ENCODE measurements around the gene TIMM22.
A peak's percentile ranks its signal among the peaks of the same experiment; 100 is the strongest.
"Not testable (repeated sequence)": the region's sequence is repeated elsewhere in the genome, so short reads cannot be mapped to it uniquely, and the experiment has no call there.

TIMM22 gene

DNA sequence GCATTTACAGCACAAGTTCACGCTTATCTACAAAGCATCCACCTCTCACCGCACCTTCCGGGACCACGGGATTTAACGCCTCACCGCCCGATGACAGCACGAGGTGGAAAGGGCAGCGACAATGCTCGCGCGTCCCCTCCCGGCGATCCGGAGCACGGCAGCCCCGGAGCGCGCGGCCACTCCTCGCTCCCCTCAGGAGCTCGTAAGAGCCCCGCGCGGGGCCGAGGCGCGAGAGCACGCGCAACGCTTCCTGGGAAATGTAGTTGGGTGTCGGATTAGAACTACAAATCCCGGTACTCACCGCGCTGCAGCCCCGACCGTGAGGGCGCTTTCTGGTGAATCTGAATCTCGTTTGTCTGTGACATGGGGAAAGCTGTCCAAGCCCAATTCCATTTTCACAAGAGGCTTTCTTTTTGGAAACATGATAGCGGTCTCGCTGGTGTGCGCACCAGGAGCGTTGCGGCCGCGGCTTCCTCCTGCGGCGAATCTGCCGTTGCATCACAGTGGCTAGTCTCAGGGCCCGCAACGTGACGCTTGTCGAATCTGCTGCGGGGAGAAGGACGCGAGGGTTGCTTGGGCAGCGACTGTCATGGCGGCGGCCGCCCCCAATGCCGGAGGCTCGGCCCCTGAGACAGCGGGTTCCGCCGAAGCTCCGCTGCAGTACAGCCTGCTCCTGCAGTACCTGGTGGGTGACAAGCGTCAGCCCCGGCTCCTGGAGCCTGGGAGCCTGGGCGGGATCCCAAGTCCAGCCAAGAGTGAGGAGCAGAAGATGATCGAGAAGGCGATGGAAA lies at the start of gene TIMM22:
TSS of gene TIMM22 (plus strand) at position 576 of the 791 bp plus-strand sequence. CDS start at position 590, 14 bp downstream.
- no peak for FAIRE-seq
- DNase-seq (ENCODE audit: low spot score), result peak; percentile 92

DNA sequence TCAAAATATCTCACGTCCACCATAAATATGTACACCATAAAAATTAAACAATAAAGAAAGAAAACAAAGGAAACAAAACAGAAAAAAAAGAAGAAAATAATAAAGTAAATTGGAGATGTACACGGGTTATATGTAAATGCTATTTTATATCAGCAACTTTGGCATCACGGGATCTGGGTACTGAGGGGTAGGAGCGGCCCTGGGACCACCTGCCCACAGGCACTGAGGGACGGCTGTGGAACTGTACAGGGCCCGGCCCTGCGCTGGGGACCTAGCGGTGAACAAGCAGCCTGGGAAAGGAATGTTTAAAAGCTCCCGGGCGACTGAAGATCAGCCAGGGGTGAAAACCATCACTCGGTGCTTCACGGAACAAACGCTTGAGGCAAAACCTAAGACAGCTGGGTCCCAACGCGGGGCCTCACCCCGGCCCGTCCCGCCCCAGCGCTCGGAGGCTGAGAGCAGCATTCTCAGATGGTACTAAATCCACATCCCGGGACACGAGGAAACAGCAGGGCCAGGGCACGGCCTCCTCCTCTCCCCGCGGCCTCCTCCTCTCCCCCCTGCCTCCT lies 48.6 kb upstream of the TIMM22 start:
- peak; percentile 39 for DNase-seq (ENCODE audit: low spot score)
- no peak for FAIRE-seq

DNA sequence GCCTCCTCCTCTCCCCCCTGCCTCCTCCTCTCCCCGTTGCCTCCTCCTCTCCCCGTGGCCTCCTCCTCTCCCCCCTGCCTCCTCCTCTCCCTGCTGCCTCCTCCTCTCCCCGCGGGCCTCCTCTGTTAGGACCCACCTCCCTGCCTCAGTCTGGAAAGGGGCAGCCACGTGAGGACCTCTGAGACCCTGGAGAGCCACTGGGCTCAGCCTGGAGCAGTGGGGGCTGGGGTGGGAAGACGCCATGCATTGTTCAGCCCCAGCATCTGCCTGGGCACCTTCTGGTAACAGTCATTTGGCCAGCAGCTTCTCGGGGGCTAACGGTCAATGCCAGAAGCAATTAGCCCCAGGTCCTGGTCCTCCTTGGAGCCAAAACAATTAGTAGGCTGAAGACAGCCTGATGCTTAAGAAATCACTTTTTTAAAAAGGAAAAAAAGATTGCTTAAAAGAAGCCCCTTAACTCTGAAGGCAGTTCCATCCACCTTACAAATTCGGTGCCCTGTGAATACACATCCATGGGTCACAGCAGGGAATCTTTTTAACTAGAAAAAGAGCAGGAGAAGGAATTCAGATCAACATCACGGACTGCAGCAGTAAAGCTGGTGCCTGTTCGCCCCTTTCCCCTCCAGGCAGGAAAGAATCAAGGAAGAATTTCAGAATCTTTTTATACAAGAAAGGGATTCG lies 47.2 kb upstream of the TIMM22 start:
- DNase-seq (ENCODE audit: low spot score) (no peak), FAIRE-seq (no peak)

DNA sequence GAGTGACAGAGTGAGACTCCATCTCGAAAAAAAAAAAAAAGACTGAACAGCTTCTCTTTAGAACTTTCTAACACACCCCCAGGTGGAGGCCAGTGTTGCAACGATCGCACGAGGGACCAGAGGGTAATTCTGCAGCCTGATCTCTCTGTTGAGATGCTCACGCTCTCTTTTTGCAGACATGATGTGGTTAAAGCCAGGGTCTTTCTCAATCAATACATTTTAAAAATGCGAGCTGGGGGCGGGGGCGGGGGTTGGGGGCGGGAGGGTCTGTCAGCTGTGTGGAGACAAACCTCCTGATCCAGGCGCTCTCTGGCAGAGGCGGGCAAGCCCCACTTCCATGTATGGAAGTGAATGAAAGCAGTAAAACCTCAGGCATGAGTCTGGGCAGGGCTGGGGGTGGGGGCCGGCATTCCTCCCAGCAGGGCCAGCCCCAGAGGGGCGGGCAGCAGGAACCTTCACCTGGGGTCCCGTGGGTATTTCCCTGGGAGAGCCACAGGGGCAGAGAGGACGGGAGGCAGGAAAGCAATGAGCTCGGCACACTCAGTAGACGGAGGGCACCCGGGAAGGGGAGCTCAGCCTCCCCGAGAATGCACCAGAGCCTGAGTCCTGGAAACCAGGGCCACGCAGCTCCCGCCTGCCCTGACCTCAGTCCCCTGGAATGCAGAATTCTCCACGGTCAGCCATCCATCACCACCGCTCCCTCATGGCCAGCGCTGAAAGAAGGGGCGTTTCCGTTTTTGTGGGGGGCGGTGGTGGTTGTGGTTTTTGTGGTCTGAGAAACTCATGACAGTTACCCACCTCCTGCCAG lies 45.4 kb upstream of the TIMM22 start:
- DNase-seq (ENCODE audit: low spot score), result peak; percentile 72
- FAIRE-seq, result no peak

DNA sequence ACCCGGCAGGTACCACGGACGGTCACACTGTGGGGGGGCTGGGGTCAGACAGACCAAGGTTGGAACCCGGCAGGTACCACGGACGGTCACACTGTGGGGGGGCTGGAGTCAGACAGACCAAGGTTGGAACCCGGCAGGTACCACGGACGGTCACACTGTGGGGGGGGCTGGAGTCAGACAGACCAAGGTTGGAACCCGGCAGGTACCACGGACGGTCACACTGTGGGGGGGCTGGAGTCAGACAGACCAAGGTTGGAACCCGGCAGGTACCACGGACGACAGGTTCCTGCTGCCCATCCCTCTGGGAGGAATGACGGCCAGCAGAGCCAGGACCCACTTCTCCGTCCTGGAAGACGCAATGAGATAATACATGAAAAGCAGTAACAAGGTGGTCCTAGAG lies 44.3 kb upstream of the TIMM22 start:
- not testable (repeated sequence) for DNase-seq (ENCODE audit: low spot score); FAIRE-seq

DNA sequence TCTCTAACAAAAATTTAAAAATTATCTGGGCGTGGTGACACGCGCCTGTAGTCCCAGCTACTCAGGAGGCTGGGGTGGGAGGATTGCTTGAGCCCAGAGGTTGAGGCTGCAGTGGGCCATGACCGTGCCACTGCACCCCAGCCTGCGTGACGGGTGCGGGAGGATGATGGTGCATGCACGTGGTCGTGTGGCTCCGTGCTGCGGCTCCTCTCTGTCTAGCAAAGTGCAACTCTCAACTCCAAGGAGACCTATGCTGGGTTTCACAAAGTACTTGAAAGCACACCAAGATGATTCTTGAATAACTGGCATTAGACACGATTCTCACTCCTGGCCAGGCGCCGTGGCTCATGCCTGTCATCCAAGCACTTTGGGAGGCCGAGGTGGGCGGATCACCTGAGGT lies 43.2 kb upstream of the TIMM22 start:
- FAIRE-seq (no peak), DNase-seq (ENCODE audit: low spot score) (no peak)

DNA sequence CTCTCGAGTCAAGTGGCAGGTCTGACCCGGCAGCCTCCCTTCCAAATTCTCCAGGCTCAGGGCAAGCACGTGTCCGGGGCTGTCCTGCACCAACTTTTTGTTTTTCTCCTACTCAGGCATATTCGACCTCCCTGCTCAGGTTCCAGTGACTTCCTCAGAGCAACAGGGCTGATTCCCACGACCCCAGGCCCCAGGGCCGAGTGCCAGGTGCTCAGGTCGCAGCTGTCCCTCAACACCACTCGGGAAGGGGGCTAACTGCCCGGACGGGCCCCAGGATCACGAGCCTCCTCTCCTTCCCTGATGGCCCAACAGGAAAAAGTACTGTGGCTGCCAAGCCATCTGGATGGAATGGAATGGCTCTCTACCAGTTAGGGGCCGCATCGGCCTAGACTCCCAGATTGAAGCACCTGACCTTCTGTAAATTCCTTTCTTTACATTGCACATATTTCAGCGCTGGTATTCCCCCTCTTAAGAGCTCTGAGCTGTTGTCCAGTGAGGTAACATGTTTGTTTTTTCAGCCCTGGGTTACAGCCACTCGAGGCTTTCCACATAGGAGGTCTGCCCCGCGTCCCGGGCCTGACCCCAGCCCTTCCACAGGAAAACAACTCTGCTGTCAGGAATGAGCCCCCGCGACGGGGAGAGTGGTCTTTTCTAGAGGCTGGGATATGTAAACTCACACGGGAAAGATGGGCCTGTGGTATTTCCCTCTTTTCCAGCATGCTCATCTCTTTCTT lies 42.3 kb upstream of the TIMM22 start:
- FAIRE-seq, result no peak
- no peak for DNase-seq (ENCODE audit: low spot score)

DNA sequence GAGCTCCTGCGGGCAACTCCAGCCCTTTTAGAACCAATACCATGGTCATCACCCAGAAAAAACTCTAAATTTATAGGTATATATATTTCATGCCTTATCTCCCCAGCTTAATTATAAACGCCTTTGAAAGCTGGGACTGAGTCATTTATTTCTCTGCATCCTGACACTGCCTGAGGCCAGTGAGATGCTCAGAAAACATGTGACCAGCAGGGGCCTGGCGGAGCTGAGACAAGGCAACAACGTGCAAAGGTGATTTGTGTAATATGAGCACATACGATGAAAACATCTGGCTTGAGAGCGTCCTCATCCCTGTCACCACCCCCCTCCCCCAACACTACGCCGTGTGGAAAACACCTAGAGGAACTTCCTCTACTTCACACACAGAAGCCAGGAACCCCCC lies 40.0 kb upstream of the TIMM22 start:
- no peak for DNase-seq (ENCODE audit: low spot score)
- FAIRE-seq, result no peak

DNA sequence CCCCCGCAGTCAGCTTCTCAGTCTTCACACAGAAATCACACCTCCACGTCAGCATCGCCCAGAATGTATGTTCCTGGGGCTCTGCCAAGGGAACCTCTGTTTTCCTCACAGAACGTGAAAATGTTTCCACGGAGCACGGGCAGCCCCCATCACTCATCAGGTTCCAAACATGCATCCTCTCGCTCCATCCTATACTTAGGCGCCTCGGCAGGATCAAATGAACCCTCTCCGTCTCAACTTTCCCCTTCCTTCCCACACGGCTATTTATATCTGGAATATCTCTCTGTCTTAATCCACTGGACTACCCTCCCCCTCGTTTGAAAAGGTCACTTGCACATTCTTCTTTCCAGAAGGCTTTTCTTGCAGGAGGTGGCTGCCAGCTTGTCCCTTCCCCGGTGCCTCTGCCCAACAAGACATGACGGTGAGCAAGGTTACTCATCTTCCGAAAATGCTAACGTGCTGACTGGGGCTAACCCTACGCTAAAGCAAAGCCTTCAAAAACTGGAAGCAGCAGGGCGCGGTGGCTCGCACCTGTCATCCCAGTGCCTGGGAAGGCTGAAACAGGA lies 39.0 kb upstream of the TIMM22 start:
- no peak for FAIRE-seq
- DNase-seq (ENCODE audit: low spot score), result peak; percentile 37

DNA sequence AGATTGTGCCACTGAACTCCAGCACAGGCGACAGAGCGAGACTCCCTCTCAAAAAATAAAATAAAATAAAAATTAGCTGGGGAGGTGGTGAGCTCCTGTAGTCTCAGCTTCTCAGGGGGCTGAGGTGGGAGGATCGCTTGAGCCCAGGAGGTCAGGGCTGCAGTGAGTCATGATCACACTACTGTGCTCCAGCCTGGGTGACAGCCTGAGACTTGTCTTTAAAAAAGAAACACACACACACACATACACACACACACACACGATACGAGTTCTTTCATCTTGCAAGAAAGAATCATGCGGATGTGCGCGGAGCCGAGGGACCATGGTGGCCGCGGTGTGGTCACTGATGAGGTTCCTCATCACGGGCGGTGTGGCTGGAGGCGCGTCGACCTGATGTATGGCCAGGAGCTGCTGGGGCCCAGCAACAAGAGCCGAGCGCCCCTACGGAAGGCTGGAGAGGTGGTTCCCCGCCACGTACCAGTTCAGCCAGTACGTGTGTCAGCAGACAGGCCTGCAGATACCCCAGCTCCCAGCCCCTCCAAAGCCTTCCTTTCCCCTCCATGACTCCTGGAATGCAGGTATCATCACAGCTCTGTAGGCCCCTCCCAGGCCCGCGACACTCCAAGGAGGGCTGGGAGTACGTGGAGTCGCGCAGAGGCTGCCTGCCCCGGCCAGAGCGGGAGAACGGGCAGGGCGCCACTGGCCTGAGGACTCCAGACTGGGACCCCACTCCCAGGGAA lies 38.0 kb upstream of the TIMM22 start:
- no peak for FAIRE-seq
- no peak for DNase-seq (ENCODE audit: low spot score)

DNA sequence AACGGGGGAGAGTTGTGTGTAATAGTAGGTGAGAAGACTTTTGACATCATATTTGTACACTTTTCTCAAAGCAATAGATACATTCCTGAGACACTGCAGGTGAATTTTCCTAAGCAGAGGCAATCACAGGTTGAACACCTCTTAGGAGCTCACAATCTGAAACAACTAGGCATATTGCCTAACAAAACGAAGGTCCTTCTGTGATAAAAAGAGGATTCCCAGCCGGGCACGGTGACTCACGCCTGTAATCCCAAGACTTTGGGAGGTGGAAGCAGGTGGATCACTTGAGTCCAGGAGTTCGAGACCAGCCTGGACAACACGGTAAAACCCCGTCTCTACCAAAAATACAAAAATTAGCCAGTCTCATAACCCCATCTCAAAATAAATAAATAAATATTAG lies 34.8 kb upstream of the TIMM22 start:
- DNase-seq (ENCODE audit: low spot score) (no peak), FAIRE-seq (no peak)

DNA sequence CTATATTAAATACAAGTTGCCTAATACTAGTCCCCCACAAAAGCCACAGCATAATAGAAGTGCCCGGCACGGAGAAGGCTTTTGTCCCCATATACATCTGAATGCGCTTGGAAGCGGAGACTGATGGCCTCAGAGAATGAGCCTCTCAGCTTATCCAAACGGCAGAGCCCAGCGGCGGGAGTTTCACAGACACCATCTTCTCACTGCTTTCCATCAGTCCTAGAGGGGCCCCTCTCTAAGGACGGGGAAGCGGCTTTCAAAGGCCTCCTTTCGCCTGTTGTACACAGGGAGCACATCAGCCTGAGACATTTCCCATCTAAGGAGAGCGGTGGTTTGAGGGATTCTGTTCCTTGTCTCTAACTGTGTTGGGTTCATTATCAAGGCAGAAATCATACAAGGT lies 34.3 kb upstream of the TIMM22 start:
- DNase-seq (ENCODE audit: low spot score) (no peak), FAIRE-seq (no peak)

DNA sequence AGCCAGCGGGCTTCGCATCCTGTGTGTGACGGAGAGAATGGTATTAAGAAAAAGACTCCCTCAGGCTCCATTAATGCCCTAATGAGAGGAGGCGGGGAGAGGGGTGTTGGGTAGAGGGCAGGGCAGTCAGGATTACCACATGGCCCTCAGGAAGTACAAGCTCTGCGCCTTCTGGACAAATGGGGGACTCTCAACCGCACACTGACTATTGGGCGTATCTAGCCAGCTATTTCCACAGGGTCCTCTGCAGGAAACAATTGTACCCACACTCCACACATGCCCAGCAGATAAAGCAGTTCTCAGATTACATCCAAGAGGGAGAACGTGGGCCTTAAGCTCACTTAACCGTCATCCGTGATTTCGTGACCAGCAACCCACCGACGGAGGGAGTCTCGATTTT lies 32.1 kb upstream of the TIMM22 start:
- FAIRE-seq (no peak), DNase-seq (ENCODE audit: low spot score) (no peak)

DNA sequence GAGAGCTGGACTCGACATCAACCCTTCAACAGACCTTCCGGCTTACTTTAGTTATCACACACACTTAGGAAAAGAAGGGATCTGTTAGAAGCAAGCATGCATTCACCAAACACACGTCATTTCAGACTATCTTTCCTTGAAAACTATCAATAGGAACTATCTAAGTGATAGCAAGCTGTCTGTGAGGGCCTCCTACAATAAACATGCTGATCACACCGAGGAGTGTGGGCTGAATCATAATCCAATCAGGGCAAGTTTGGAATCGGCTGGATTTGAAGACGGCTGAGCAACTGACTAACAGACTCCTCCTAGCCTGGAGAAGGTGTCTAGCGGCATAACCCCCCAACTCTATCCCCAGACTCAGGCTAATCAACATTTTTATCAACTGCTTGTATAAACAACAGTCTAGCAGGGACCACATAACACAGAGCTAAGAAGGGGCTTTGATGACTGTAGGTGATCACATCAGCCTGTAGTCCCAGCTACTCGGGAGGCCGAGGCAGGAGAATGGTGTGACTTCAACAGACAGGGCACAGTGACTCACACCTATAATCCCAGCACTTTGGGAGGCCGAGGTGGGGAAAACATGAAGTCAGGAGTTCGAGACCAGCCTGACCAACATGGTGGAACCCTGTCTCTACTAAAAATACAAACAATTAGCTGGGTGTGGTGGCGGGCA lies 31.5 kb upstream of the TIMM22 start:
- no peak for DNase-seq (ENCODE audit: low spot score)
- FAIRE-seq, result no peak

DNA sequence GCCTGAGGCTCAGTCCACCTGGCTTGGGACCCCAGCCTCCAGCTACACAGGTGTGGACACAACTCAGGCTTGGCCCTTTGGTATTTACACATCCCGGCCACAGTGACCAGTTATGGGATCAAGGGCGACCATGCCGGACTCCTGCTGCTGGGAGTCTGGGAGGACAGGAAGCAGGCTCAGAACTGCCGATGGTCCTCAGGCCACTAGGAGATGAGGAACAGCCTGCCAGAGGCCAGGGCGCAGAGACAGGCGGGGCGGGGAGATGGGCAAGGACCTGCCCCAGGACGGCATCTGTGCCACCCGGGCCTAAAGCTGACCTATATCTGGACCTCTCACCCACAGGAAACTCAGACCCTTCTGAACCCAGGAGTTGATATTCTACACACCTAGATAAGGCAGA lies 29.8 kb upstream of the TIMM22 start:
- FAIRE-seq (no peak), DNase-seq (ENCODE audit: low spot score) (no peak)

DNA sequence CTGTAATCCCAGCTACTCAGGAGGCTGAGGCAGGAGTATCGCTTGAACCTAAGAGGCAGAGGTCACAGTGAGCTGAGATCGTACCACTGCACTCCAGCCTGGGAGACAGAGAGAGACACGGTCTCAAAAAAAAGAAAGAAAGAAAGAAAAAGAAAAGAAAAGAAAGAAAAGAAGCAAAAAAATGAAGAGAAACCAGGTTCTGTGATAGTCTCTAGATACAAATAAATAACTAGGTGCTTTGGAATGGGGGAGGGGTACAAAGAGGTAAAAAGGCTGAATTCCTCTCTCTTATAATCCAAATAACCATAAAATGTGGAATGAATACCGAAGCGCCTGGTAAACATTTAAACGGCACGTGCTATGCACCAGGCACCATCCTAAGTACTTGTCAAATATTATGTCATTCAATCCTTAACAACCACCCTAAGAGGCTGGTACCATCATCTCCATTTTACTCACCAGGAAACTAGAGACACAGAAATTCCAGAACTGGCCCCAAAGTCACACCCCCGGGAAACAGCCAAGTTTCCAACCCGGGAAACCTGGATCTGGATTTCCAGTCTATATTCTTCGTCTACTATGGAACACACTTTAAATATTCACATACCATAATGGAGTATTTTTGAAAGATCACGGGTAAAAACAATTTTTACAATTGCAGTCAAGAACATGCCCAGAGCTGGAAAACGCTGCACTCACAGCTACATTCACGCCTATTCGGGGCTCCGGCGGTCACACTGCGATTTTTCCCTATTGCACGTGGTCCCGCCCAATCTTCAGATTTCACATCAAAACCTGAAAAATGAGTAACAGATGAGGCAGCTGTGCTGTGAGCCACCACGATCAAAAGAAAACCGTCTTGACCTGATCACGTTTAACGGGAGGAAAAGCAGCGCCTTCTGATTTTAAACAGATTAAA lies 27.9 kb upstream of the TIMM22 start:
- no peak for FAIRE-seq
- no peak for DNase-seq (ENCODE audit: low spot score)

DNA sequence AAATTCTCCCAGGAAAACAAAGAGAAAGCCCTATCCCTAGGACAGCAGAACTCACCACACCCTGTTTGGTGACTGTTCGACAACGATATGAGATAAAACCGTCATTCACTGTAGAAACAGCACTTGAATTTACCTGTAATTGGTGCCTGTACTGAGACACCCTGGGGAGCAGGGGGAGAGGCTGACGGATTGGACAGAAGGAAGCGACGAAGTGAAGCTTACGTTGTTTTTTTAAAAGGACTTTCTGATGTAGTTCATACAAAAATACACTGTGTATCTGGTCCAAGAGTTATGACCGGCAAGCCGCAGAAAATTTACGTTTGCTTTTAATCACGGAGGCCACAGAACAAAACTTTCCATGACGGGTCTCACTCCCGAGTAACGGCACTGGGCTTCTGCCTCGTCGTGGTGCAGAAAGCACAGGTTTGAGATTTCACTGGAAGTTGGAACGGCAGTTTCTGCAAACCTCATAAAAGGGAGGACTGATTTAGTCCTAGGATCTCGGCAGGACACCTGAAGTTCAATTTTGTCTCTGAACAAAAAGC lies 27.0 kb upstream of the TIMM22 start:
- FAIRE-seq, result no peak
- DNase-seq (ENCODE audit: low spot score), result no peak

DNA sequence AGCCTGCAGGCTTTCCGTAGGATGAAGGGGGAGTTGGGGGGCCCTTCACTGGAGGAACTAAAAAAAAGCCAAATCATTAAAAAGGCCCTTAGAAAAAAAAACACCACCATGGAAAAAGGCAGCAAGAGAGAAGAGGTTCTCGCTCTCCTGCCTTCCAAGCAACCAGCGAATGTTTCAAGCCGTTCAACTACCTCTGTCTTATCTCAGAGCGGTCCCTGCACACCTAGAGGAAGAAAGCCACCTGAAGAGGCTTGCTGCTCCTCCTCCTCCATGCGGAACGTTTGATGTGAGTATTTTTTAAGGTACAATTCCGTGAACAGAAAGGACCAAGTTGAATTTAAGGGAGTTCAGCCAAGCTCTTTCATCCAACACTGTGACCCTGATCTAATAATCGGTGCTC lies 26.6 kb upstream of the TIMM22 start:
- FAIRE-seq (no peak), DNase-seq (ENCODE audit: low spot score) (no peak)
